Smooth muscle cell (in vitro differentiated cells): Measurements from ENCODE around the gene TMEM269. TPM values are rescaled to one million over a fixed set of nuclear protein-coding genes. Genes with fewer than 3 reads are reported as not detected.

Experiments
- DNase-seq: peaks from one replicate; lab custom pipeline; 2025; ENCODE audit not compliant: unreplicated experiment; lab: John Stamatoyannopoulos, UW
- H2AFZ ChIP-seq: fragments of 200-600 bp; sonication (generic); 2 replicates; pipeline ENCODE4 v1.6.0; 2016; ENCODE audit warnings: antibody characterized with exemption, low read depth, mild to moderate bottlenecking
- H3F3A ChIP-seq: fragments of 200-600 bp; sonication (generic); 2 replicates; pipeline ENCODE4 v1.6.0; 2017; ENCODE audit warnings: antibody characterized with exemption, low read depth
- H3K27ac ChIP-seq: fragments of 200-600 bp; sonication (generic); 2 replicates; pipeline ENCODE4 v1.5.1; 2016; ENCODE audit warnings: low read depth, mild to moderate bottlenecking
- H3K27me3 ChIP-seq: fragments of 200-600 bp; sonication (generic); 2 replicates; pipeline ENCODE4 v1.6.1; 2016; ENCODE audit warnings: low read depth, mild to moderate bottlenecking
- H3K36me3 ChIP-seq: fragments of 200-600 bp; sonication (generic); 2 replicates; pipeline ENCODE4 v1.5.1; 2016; ENCODE audit warnings: low read depth
- H3K4me1 ChIP-seq: fragments of 200-600 bp; sonication (generic); 2 replicates; pipeline ENCODE4 v1.5.1; 2016; ENCODE audit warnings: low read depth
- H3K4me2 ChIP-seq: fragments of 200-600 bp; sonication (generic); 2 replicates; pipeline ENCODE4 v1.6.0; 2016; ENCODE audit warnings: mild to moderate bottlenecking
- H3K4me3 ChIP-seq: fragments of 200-600 bp; sonication (generic); 2 replicates; pipeline ENCODE4 v1.5.1; 2016; ENCODE audit warnings: mild to moderate bottlenecking
- H3K79me2 ChIP-seq: fragments of 200-600 bp; sonication (generic); 2 replicates; pipeline ENCODE4 v1.6.0; 2016; ENCODE audit warnings: low read depth, mild to moderate bottlenecking
- H3K9ac ChIP-seq: fragments of 200-600 bp; sonication (generic); 2 replicates; pipeline ENCODE4 v1.6.0; 2016; ENCODE audit warnings: low read depth
- H3K9me3 ChIP-seq: fragments of 200-600 bp; sonication (generic); replicated peaks from 2 replicates; pipeline ENCODE4 v1.5.1; 2016; ENCODE audit warnings: low read depth
- H4K20me1 ChIP-seq: fragments of 200-600 bp; sonication (generic); 2 replicates; pipeline ENCODE4 v1.6.0; 2016; ENCODE audit warnings: low read depth
- WGBS: methylation state at CpG from one replicate; pipeline ENCODE4 v1.1.7; 2016; ENCODE audit warnings: low lambda C conversion rate; 5-methylcytosine and 5-hydroxymethylcytosine counted together
- polyA plus RNA-seq: library from polyadenylated mRNA; unstranded; fragments of >200 nt; fragmentation: Nextera tagmentation; extraction: Ambion mirVana; gene quantifications from 2 replicates; pipeline ENCODE4 v1.2.1, GENCODE V29; 2016
- total RNA-seq: library from RNA; depleted of rRNA; stranded (reverse); fragments of >200 nt; gene quantifications from 2 replicates; pipeline ENCODE4 v1.2.3, GENCODE V29; 2014
- TF ChIP-seq, protein P1 (sequence below): fragments of 200-600 bp; sonication (generic); IDR thresholded peaks from 2 replicates; pipeline ENCODE4 v1.5.1; 2017; ENCODE audit warnings: borderline replicate concordance, mild to moderate bottlenecking, antibody characterized with exemption; ENCODE audit not compliant: insufficient read depth, poor library complexity, severe bottlenecking

TMEM269 gene
- total and polyA plus RNA-seq, 2 experiments from 2014 or later = 0.15 to 0.36 TPM

DNA sequence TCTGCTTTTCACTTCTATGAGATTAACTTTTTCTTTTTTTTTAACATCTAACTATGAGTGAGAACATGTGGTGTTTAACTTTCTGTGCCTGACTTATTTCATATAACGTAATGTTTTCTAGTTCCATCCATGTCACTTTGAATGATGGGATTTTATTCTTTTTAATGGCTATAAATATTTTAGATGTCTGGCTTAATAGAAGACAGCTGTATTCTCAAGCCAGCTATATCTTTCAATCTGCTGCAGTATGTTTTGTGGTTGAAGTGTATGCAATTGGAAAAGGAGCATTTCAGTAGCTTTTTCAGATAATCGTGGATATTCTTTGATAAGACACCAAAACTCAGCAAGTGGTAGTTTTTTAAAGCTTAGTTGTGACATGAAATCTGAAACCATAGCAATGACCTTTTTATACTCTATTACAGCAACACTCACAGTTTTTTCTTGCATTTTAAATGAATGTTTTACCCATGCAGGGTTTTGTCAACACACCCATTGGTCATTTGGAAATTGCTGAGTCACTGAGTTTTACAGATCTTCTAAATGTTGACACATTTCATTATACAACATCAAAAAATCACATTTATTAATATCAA is 38.1 kb downstream of the TMEM269 start:
- 39% methylated on average over 2 of the region's 2 CpGs for WGBS
- H3K9me3 ChIP-seq = no peaks in the 10 kb centered on the region
- H2AFZ ChIP-seq = no peak overlapping the region
- H3K9ac ChIP-seq = no peak overlapping the region
- no peaks in the 10 kb centered on the region for H3F3A ChIP-seq
- no peaks in the 10 kb centered on the region for H3K27me3 ChIP-seq
- no peak for DNase-seq
- H3K4me3 ChIP-seq = no peak overlapping the region
- H3K36me3 ChIP-seq = no peaks in the 10 kb centered on the region
- H4K20me1 ChIP-seq = no peaks in the 10 kb centered on the region
- H3K4me1 ChIP-seq = no peaks in the 10 kb centered on the region
- TF ChIP-seq, protein P1, sequence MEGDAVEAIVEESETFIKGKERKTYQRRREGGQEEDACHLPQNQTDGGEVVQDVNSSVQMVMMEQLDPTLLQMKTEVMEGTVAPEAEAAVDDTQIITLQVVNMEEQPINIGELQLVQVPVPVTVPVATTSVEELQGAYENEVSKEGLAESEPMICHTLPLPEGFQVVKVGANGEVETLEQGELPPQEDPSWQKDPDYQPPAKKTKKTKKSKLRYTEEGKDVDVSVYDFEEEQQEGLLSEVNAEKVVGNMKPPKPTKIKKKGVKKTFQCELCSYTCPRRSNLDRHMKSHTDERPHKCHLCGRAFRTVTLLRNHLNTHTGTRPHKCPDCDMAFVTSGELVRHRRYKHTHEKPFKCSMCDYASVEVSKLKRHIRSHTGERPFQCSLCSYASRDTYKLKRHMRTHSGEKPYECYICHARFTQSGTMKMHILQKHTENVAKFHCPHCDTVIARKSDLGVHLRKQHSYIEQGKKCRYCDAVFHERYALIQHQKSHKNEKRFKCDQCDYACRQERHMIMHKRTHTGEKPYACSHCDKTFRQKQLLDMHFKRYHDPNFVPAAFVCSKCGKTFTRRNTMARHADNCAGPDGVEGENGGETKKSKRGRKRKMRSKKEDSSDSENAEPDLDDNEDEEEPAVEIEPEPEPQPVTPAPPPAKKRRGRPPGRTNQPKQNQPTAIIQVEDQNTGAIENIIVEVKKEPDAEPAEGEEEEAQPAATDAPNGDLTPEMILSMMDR = no peak
- H3K4me2 ChIP-seq = peak overlapping the region; percentile 12
- H3K79me2 ChIP-seq = no peaks in the 10 kb centered on the region
- no peak overlapping the region for H3K27ac ChIP-seq

DNA sequence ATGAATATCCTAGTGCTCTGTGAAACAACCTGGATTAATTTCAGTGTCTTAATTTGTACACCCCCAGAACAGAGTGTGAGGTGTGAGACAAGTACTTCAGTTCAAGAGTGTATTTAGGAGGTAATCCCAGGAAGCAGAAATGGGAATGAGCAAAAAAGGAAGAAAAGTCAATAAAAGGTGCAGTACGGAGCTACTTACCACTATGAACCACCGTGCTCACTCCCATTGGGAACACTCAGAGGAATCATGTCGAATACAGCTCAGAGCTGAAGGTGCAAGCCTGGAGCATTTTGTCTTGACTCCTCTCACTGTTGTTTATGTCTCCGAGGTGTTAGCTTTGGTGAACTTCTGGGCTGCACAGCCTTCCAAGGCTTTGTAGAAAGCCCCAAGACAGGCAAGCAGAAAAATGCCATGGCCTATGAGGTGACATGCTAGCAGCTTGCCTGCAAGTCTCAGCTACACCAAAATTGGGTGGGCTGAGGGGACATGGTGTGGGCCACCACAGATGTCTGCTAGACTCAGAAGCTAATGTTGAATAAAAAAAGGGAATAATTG is 39.8 kb downstream of the TMEM269 start:
- Histone ChIP-seq H3K79me2 (no peaks in the 10 kb centered on the region), H3K4me1 (no peaks in the 10 kb centered on the region), H3K27ac (no peak overlapping the region), H3F3A (no peaks in the 10 kb centered on the region), H3K9me3 (no peaks in the 10 kb centered on the region), H4K20me1 (no peaks in the 10 kb centered on the region), H3K9ac (no peak overlapping the region), H2AFZ (no peak overlapping the region), H3K4me2 (no peak overlapping the region), H3K4me3 (no peak overlapping the region), H3K36me3 (no peaks in the 10 kb centered on the region), H3K27me3 (no peaks in the 10 kb centered on the region)
- WGBS = 92% methylated on average over 4 of the region's 4 CpGs
- TF ChIP-seq, protein P1 = no peak
- no peak for DNase-seq

DNA sequence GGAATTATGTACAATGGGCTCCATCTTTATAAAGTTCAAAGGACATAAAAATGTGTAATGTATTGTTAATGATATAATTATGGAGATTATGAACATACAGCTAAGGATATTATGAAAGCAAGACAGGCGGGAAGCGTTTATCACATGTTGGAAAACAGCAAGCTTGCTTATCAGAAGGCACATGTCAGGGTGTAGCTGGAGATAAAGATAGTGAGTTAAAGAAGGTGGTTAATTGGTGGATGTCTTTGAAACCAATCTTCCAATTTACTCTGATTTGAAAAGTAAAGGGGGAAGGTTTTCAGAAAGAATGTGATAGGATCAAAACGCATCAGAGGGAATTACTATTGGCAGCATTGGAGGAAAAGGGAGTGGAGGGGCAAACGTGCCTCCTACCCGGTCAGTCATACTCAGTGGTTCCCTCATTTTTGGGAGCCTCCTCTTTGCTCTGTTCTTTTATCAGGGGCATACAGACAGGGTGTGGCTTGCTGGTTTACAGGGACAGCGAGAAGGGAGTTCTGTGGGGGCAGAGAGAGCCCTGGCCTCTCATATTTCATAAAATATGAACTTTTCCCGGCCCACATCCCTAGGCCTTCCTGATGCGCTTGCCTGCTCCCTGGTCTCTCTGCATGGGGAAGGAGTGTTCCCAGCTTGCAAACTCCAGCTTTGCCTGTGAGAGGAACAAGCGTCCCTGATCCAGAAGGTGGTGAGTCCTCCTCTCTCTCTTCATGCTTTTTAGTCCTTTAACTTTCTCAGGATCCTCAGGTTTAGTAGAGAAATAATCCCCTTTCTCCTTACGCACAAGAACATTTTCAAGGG is 40.5 kb downstream of the TMEM269 start:
- no peak overlapping the region for H3K4me3 ChIP-seq
- H3K79me2 ChIP-seq = no peaks in the 10 kb centered on the region
- H3K36me3 ChIP-seq = no peaks in the 10 kb centered on the region
- TF ChIP-seq, protein P1 = no peak
- H3K4me2 ChIP-seq = no peak overlapping the region
- H3K27me3 ChIP-seq = no peaks in the 10 kb centered on the region
- H3K27ac ChIP-seq = no peak overlapping the region
- no peaks in the 10 kb centered on the region for H3F3A ChIP-seq
- no peaks in the 10 kb centered on the region for H3K9me3 ChIP-seq
- H3K4me1 ChIP-seq = no peaks in the 10 kb centered on the region
- H2AFZ ChIP-seq = no peak overlapping the region
- DNase-seq = no peak
- WGBS = 82% methylated on average over 10 of the region's 10 CpGs
- no peak overlapping the region for H3K9ac ChIP-seq
- H4K20me1 ChIP-seq = no peaks in the 10 kb centered on the region
